Gastroesophageal sphincter (tissue), 3 donors: ENCODE measurements around the gene CD84.

ENCODE experiments used
- CTCF ChIP-seq, 4 experiments: fragments of 200-600 bp in 2 of 4; fragments of 450-650 bp in 2 of 4; sonication (generic) in 1 of 4; IDR thresholded peaks; one replicate each; pipeline ENCODE4 v1.5.1; 2017 to 2019; ENCODE audit warnings: antibody characterized with exemption in 4 of 4, mild to moderate bottlenecking in 2 of 4, moderate library complexity in 2 of 4
- EP300 ChIP-seq: sonication (generic); formaldehyde crosslinking; IDR thresholded peaks from one replicate; pipeline ENCODE4 v1.6.1; 2017; ENCODE audit warnings: antibody characterized with exemption, mild to moderate bottlenecking
- POLR2A ChIP-seq, 2 donors: fragments of 450-650 bp; IDR thresholded peaks; one replicate each; pipeline ENCODE4 v1.6.1; 2017; ENCODE audit warnings: antibody characterized with exemption in 2 of 2, mild to moderate bottlenecking in 2 of 2, moderate library complexity in 1 of 2
- POLR2AphosphoS5 ChIP-seq: sonication (generic); formaldehyde crosslinking; IDR thresholded peaks from one replicate; pipeline ENCODE4 v1.6.1; 2017; ENCODE audit warnings: antibody characterized with exemption

DNA sequence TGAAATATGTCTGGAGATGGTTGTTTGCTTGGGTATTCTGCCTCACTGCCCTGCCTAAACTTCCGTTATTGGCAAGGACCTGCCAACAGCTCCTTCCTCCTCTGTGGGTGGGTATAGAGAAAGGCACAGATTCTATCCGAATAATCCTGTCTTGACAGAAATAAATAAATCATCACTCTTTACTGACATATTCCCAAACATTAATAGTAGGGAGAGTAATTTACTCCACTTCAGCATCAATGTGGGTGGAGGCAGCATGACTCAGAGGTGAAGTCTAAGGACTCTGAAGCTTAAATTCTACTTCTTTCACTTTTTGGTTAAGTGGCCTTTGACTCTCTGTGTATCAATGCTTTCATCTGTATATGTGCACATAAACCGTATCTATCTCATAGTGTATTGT, 2.9 kb downstream of the CD84 start:
- TF ChIP-seq CTCF (IDR thresholded peaks at IDR 0.05): no peak
- TF ChIP-seq POLR2AphosphoS5: no peak
- no peak for TF ChIP-seq POLR2A (IDR thresholded peaks at IDR 0.05)
- TF ChIP-seq EP300: no peak
